Choroid plexus epithelial cell (primary cell): ENCODE data around the gene UPB1.

Experiments
- DNase-seq: peaks from one replicate; pipeline ENCODE4 v3.0.0-alpha.2; 2010; ENCODE audit warnings: low read depth
- H3K4me3 ChIP-seq: 2 replicates; pipeline ENCODE4 v1.5.1; 2011; ENCODE audit warnings: low read depth, mild to moderate bottlenecking, control low read depth, low read length, moderate library complexity
- TF ChIP-seq, protein P1 (sequence below): conservative IDR thresholded peaks from 2 replicates; pipeline ENCODE4 v1.5.1; 2011; ENCODE audit warnings: low read depth, mild to moderate bottlenecking, control low read depth, inconsistent platforms, low read length, moderate library complexity

Gene UPB1

GRCh38 chr22:24455039-24455438 lies 40.1 kb upstream of the UPB1 start:
- TF ChIP-seq, protein P1, sequence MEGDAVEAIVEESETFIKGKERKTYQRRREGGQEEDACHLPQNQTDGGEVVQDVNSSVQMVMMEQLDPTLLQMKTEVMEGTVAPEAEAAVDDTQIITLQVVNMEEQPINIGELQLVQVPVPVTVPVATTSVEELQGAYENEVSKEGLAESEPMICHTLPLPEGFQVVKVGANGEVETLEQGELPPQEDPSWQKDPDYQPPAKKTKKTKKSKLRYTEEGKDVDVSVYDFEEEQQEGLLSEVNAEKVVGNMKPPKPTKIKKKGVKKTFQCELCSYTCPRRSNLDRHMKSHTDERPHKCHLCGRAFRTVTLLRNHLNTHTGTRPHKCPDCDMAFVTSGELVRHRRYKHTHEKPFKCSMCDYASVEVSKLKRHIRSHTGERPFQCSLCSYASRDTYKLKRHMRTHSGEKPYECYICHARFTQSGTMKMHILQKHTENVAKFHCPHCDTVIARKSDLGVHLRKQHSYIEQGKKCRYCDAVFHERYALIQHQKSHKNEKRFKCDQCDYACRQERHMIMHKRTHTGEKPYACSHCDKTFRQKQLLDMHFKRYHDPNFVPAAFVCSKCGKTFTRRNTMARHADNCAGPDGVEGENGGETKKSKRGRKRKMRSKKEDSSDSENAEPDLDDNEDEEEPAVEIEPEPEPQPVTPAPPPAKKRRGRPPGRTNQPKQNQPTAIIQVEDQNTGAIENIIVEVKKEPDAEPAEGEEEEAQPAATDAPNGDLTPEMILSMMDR, result no peak
- no peak overlapping the region for H3K4me3 ChIP-seq
- DNase-seq, result no peak

GRCh38 chr22:24455751-24456426 lies 39.2 kb upstream of the UPB1 start:
- TF ChIP-seq, protein P1, result no peak
- no peak overlapping the region for H3K4me3 ChIP-seq
- DNase-seq, result no peak

GRCh38 chr22:24457894-24458420 lies 37.2 kb upstream of the UPB1 start:
- H3K4me3 ChIP-seq, result no peak overlapping the region
- DNase-seq, result no peak
- TF ChIP-seq, protein P1, result no peak

DNA sequence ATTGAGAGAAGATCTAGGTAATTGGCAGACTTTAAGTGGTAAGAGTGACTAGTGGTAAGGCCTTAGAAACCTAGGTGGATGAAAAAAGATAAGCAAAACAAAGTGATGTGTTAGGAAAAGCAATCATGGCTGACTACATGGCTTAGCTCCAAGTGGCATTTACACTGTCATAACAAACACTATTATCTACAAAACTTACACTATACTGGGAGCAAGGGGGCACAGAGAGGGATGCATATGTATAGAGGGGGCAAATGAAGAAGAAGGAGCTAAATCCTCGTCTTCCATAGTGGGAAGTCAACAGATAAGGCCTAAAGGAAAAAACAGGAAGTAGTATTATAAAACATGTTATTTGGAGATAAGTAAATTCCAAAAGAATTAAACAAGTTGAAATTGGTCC lies 35.2 kb upstream of the UPB1 start:
- no peak for DNase-seq
- TF ChIP-seq, protein P1, result no peak

DNA sequence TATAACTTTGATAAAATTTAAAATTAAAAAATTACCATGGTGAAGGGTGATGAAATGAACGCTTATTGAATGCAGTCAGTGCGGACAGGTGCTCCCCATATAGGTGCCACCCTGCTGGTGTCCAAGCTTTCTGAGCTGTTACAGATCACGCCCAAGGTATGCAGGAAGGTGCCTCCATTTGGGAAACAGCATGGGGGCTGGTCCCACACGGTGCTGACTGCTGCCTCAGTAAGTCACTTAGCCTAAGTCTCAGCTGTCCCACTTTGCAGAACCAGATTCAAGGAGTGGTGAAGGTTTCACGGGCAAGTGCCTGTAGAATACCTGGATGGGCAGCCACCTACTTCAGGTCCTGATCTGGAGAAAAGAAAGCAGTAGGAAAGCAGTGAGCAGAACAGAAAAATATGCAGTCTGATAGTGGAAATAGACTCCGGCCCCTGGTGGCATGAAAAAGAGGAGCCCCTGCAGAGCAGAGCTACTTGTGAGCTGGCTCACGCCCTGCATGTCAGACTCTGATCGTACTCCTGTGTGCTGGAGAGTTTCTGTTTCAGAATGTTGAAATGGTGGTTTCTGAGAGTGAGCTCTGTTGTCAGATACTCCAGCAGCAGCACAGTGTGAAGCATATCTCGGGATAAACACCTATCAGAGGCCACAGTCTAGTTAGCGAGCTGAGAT lies 34.6 kb upstream of the UPB1 start:
- H3K4me3 ChIP-seq, result no peak overlapping the region
- DNase-seq, result peak; percentile 91
- TF ChIP-seq, protein P1, result peak; percentile 47

More for the DNA sequence above, 35.2 kb upstream of the UPB1 start:
- H3K4me3 ChIP-seq, result no peak overlapping the region

GRCh38 chr22:24463071-24463760 lies 31.9 kb upstream of the UPB1 start:
- no peak for DNase-seq
- TF ChIP-seq, protein P1, result no peak
- H3K4me3 ChIP-seq, result no peak overlapping the region
